K562 (cell line): ENCODE results near the gene POLR3G. TPM values are rescaled to one million over a fixed set of nuclear protein-coding genes. Genes with fewer than 3 reads are reported as not detected.

Experiments used
- ATAC-seq: fragments of 200-7000 bp; cut with Tn5 transposase; 3 replicates; pipeline ENCODE4 v1.9.1; 2020; ENCODE audit warnings: moderate library complexity
- BruUV-seq: library from RNA; stranded (reverse); fragments of 400-500 nt; replicated peaks from 2 replicates; lab custom pipeline; 2021; lab: Mats Ljungman, UMichigan
- CTCF ChIA-PET: fragments of 300-600 bp; formaldehyde crosslinking; extraction: SDS; loops from one replicate; lab custom pipeline; 2021; ENCODE audit warnings: low intra/inter-chr PET ratio; lab: Yijun Ruan, JAX
- POLR2A ChIA-PET: fragments of 300-600, 350-650 bp; sonication (Branson Sonifier 250); formaldehyde crosslinking; extraction: SDS; loops from one replicate; lab custom pipeline; 2021; ENCODE audit warnings: antibody characterized with exemption, inconsistent platforms; lab: Yijun Ruan, JAX
- DNase-seq, 4 experiments: peaks; one replicate each; pipeline versions ENCODE4 v3.0.0 to v3.0.0-alpha.2; 2011 to 2018; ENCODE audit warnings: low spot score in 3 of 4, mixed read lengths in 3 of 4; ENCODE audit errors: extremely low read depth in 1 of 4
- FAIRE-seq: peaks from 2 replicates; lab custom pipeline; 2011; peaks lifted over from hg19 to GRCh38; lab: Jason Lieb, UNC
- H2AFZ ChIP-seq: 2 replicates; pipeline ENCODE4 v1.6.0; 2011; ENCODE audit warnings: low read depth, low read length, control low read depth, inconsistent platforms
- H3K27ac ChIP-seq: fragments of 200-600 bp; 3 replicates; pipeline ENCODE4 v1.8.0; 2011; ENCODE audit warnings: low read depth, mild to moderate bottlenecking, control low read depth, inconsistent platforms, low read length, moderate library complexity, mixed read lengths; ENCODE audit errors: extremely low read depth
- H3K27me3 ChIP-seq, 2 experiments: fragments of 300-600 bp in 1 of 2; 2 replicates in 1 of 2; 3 replicates in 1 of 2; pipeline versions ENCODE4 v1.6.0 to v1.8.0; 2011; ENCODE audit warnings: inconsistent platforms in 2 of 2, low read length in 2 of 2, mild to moderate bottlenecking in 1 of 2, mixed read lengths in 1 of 2, moderate library complexity in 1 of 2; ENCODE audit not compliant: control insufficient read depth in 2 of 2, insufficient read depth in 2 of 2
- H3K36me3 ChIP-seq: fragments of 300-600 bp; 3 replicates; pipeline ENCODE4 v1.8.0; 2011; ENCODE audit warnings: mild to moderate bottlenecking, low read length, inconsistent platforms; ENCODE audit not compliant: control insufficient read depth, insufficient read depth
- H3K4me1 ChIP-seq, 2 experiments: fragments of 200-600 bp in 1 of 2; replicated peaks in 1 of 2; 2 replicates in 1 of 2; 3 replicates in 1 of 2; pipeline versions ENCODE4 v1.5.1 to v1.8.0; 2011; ENCODE audit warnings: inconsistent platforms in 2 of 2, low read length in 2 of 2, mild to moderate bottlenecking in 1 of 2, mixed read lengths in 1 of 2, moderate library complexity in 1 of 2; ENCODE audit not compliant: control insufficient read depth in 2 of 2, insufficient read depth in 2 of 2
- H3K4me2 ChIP-seq: 2 replicates; pipeline ENCODE4 v1.6.1; 2011; ENCODE audit warnings: low read length, control low read depth, inconsistent platforms, mixed read lengths; ENCODE audit not compliant: insufficient read depth
- H3K4me3 ChIP-seq: fragments of 200-600 bp; sonication (generic), shearing (Covaris generic); 2 replicates; pipeline ENCODE4 v1.5.1; 2016; ENCODE audit warnings: control low read depth, inconsistent platforms
- H3K79me2 ChIP-seq: fragments of 200-600 bp; 3 replicates; pipeline ENCODE4 v1.8.0; 2011; ENCODE audit warnings: low read length, inconsistent platforms; ENCODE audit not compliant: control insufficient read depth, insufficient read depth
- H3K9ac ChIP-seq, 2 experiments: 2 replicates each; pipeline versions ENCODE4 v1.6.0 to v1.6.1; 2011; ENCODE audit warnings: low read depth in 2 of 2, low read length in 2 of 2, control low read depth in 1 of 2, inconsistent platforms in 1 of 2, mild to moderate bottlenecking in 1 of 2, mixed read lengths in 1 of 2; ENCODE audit not compliant: insufficient read depth in 1 of 2
- H3K9me1 ChIP-seq: one replicate; pipeline ENCODE4 v1.6.0; 2011; ENCODE audit warnings: inconsistent platforms, mild to moderate bottlenecking, low read length, moderate library complexity; ENCODE audit not compliant: control insufficient read depth, insufficient read depth
- H3K9me3 ChIP-seq: replicated peaks from 2 replicates; pipeline ENCODE4 v1.5.1; 2011; ENCODE audit warnings: low read depth, low read length, inconsistent platforms; ENCODE audit not compliant: control insufficient read depth, insufficient read depth
- H4K20me1 ChIP-seq: replicated peaks from 2 replicates; pipeline ENCODE4 v1.6.1; 2011; ENCODE audit warnings: low read length, inconsistent platforms, mixed read lengths; ENCODE audit not compliant: control insufficient read depth, insufficient read depth
- C11orf30 ChIP-seq: fragments of 450-650 bp; IDR thresholded peaks from 2 replicates; pipeline ENCODE4 v1.6.1; 2016; ENCODE audit warnings: low read depth, mild to moderate bottlenecking
- FOXJ2 ChIP-seq: fragments of 200-800 bp; sonication (Bioruptor generic); IDR thresholded peaks from 2 replicates; pipeline ENCODE4 v1.6.1; 2016; ENCODE audit warnings: missing genetic modification characterization, missing compliant biosample characterization
- GMEB1 ChIP-seq: fragments of 250-450 bp; sonication (Bioruptor Pico); IDR thresholded peaks from 2 replicates; pipeline ENCODE4 v1.4.0; 2020; ENCODE audit warnings: mild to moderate bottlenecking
- MAFF ChIP-seq: IDR thresholded peaks from 2 replicates; pipeline ENCODE4 v1.6.1; 2012; ENCODE audit warnings: low read length, improper control_type of control experiment
- MAFG ChIP-seq: fragments of 450-650 bp; conservative IDR thresholded peaks from 2 replicates; pipeline ENCODE4 v1.6.1; 2016; ENCODE audit warnings: missing genetic modification characterization, missing compliant biosample characterization
- NBN ChIP-seq: fragments of 450-650 bp; IDR thresholded peaks from 2 replicates; pipeline ENCODE4 v1.6.1; 2016; ENCODE audit warnings: low read depth, mild to moderate bottlenecking
- NEUROD1 ChIP-seq: fragments of 150-350 bp; IDR thresholded peaks from 2 replicates; pipeline ENCODE4 v1.6.1; 2014; ENCODE audit warnings: borderline replicate concordance, low read length, low read depth; ENCODE audit not compliant: partially characterized antibody
- RBM17 ChIP-seq: fragments of 200-400 bp; formaldehyde crosslinking; IDR thresholded peaks from 2 replicates; pipeline ENCODE4 v1.6.1; 2017; ENCODE audit warnings: low read depth, mild to moderate bottlenecking, low read length, borderline replicate concordance
- ZFP1 ChIP-seq: fragments of 450-650 bp; formaldehyde crosslinking; IDR thresholded peaks from 2 replicates; pipeline ENCODE4 v1.4.0; 2020; ENCODE audit warnings: mild to moderate bottlenecking, mixed read lengths
- ZNF707 ChIP-seq: fragments of 250-450 bp; sonication (Bioruptor Pico); conservative IDR thresholded peaks from 2 replicates; pipeline ENCODE4 v1.8.0; 2022; ENCODE audit warnings: inconsistent platforms, mild to moderate bottlenecking, moderate library complexity
- WGBS: fragments of 100-300 bp; shearing (Covaris generic); methylation state at CpG from one replicate; pipeline ENCODE4 v1.1.6; 2016; ENCODE audit warnings: low coverage, mixed read lengths; ENCODE audit not compliant: insufficient coverage; ENCODE audit errors: missing lambda C conversion rate; 5-methylcytosine and 5-hydroxymethylcytosine counted together
- in situ Hi-C: fragments of 300-500 bp; cut with MboI; formaldehyde crosslinking; loops from 4 replicates; pipeline ENCODE4 v1.15.0; 2018; ENCODE audit warnings: inconsistent platforms, mixed read lengths
- intact Hi-C: fragments of 100-400 bp; cut with micrococcal nuclease; formaldehyde crosslinking; loops from 2 replicates; pipeline ENCODE4 v1.14.2; 2022
- polyA plus RNA-seq, 8 experiments: library from polyadenylated mRNA; depleted of rRNA in 4 of 8; stranded (reverse) in 5 of 8; unstranded in 3 of 8; fragments of >200 nt; fragmentation: Nextera tagmentation in 2 of 8; fragmentation: Illumina TruSeq in 1 of 8; extraction: Ambion mirVana in 2 of 8; extraction: Trizol in 1 of 8; gene quantifications; 2 replicates each; pipeline versions ENCODE4 v1.2.1 to v1.2.3, GENCODE V29; 2011 to 2014; ENCODE audit warnings: inconsistent platforms in 1 of 8, missing spikeins in 1 of 8
- total RNA-seq, 7 experiments: library from RNA; depleted of rRNA in 6 of 7; stranded (reverse); fragments of >200 nt in 6 of 7; fragmentation: Illumina TruSeq in 2 of 7; extraction: Trizol in 2 of 7; gene quantifications; 2 replicates each; pipeline versions ENCODE4 v1.2.1 to v1.2.3, GENCODE V29; 2011 to 2021; ENCODE audit warnings: low replicate concordance in 1 of 7
- TF ChIP-seq, protein P1 (sequence below), 2 experiments: fragments of 450-650 bp; formaldehyde crosslinking in 1 of 2; IDR thresholded peaks; 2 replicates each; pipeline versions ENCODE4 v1.4.0 to v1.6.1; 2014 to 2020; ENCODE audit warnings: mild to moderate bottlenecking in 2 of 2, borderline replicate concordance in 1 of 2, low read depth in 1 of 2

POLR3G gene
- total and polyA plus RNA-seq, 9 of the 15 experiments (the other 6 are each of a cell fraction or from before 2014, with no cell fraction given), result 39.0 to 111 (median 59.0) TPM

DNA sequence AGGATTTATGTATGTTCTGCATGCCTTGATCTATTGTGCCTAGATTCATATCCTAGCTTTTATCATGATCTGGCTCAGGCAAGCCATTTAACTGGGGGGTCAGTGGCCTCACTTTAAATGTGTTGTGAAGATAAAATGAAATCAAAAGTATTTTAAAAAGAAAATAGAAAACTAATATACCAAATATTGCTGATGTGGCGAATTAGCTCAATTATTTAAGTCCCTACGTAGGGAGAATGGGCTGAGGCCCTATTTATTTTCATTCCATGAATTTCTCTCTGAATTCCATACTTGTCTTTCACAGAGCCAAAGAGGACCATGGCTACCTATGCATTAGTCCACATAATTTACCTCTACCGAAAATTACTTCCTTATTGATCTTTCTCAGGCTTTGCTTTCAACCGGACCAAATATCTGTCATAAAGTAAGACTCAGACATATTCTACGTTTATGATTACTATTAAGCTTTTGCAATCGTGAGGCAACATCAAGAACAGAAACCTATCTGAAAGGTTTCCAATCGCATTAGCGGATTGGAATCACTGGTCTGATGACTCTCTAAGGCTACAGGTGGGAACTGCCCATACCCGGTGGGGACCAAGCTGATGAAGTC lies 1.8 kb upstream of the POLR3G start:
- WGBS, result 2% methylated on average over 9 of the region's 9 CpGs
- in situ Hi-C loops (loop anchor here (5.0 kb wide), 1 partner anchor 49 kb away; no protein-coding TSS in a partner anchor), intact Hi-C loops (loop anchor here (2.0 to 10.0 kb wide), 2 partner anchors 32 to 132 kb away; no protein-coding TSS in a partner anchor)
- Histone ChIP-seq H3K9me1 (no peaks in the 10 kb centered on the region), H3K9ac (peak overlapping the region; percentile 86 to 98; a peak in 3 of 4 replicates), H3K27ac (peak overlapping the region; percentile 92), H3K4me1 (peaks cover 16 to 25% of the 10 kb centered on the region in 2 experiments; a peak in 4 of 5 replicates), H3K79me2 (peaks cover 76% of the 10 kb centered on the region), H2AFZ (peak overlapping the region; percentile 95), H3K36me3 (peaks cover 16% of the 10 kb centered on the region), H3K27me3 (no peaks in the 10 kb centered on the region), H4K20me1 (no peaks in the 10 kb centered on the region), H3K4me3 (peak overlapping the region; percentile 65), H3K4me2 (peak overlapping the region; percentile 96), H3K9me3 (no peaks in the 10 kb centered on the region)
- ATAC-seq, result peak; percentile 14
- TSS peak; percentile 36 for BruUV-seq
- POLR2A ChIA-PET, result interaction anchor here (0.8 to 3.6 kb wide), 8 partner anchors 10 to 77 kb away, joined by 3 to 18 read pairs (median 4); partner anchors contain the start of gene CETN3
- CTCF ChIA-PET, result no interaction called here
- DNase-seq, result peak in 1 of 4 experiments; percentile 50
- FAIRE-seq, result peak; percentile 84
- TF ChIP-seq RBM17 (no peak), ZNF707 (CRISPR knock-in tag) (no peak), ZFP1 (CRISPR knock-in tag) (no peak), GMEB1 (no peak), FOXJ2 (tag) (no peak), NBN (no peak), MAFG (peak; percentile 94), NEUROD1 (no peak), C11orf30 (peak; percentile 95), MAFF (peak; percentile 97)
- TF ChIP-seq, protein P1, sequence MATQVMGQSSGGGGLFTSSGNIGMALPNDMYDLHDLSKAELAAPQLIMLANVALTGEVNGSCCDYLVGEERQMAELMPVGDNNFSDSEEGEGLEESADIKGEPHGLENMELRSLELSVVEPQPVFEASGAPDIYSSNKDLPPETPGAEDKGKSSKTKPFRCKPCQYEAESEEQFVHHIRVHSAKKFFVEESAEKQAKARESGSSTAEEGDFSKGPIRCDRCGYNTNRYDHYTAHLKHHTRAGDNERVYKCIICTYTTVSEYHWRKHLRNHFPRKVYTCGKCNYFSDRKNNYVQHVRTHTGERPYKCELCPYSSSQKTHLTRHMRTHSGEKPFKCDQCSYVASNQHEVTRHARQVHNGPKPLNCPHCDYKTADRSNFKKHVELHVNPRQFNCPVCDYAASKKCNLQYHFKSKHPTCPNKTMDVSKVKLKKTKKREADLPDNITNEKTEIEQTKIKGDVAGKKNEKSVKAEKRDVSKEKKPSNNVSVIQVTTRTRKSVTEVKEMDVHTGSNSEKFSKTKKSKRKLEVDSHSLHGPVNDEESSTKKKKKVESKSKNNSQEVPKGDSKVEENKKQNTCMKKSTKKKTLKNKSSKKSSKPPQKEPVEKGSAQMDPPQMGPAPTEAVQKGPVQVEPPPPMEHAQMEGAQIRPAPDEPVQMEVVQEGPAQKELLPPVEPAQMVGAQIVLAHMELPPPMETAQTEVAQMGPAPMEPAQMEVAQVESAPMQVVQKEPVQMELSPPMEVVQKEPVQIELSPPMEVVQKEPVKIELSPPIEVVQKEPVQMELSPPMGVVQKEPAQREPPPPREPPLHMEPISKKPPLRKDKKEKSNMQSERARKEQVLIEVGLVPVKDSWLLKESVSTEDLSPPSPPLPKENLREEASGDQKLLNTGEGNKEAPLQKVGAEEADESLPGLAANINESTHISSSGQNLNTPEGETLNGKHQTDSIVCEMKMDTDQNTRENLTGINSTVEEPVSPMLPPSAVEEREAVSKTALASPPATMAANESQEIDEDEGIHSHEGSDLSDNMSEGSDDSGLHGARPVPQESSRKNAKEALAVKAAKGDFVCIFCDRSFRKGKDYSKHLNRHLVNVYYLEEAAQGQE (IDR thresholded peaks at IDR 0.05; ENCODE audit: borderline replicate concordance), result peak; percentile 24
- TF ChIP-seq, protein P1 (CRISPR knock-in tag; IDR thresholded peaks at IDR 0.05; ENCODE audit: low read depth), result no peak
